ENCODE results near the gene GALNTL6.

GRCh38 chr4:172786039-172786792 is 973.0 kb downstream of the GALNTL6 start:
- no peak for TF ChIP-seq FOXM1 (IDR thresholded peaks at IDR 0.05; ENCODE audit: borderline replicate concordance)
- no peak for TF ChIP-seq CTBP1 (IDR thresholded peaks at IDR 0.05; ENCODE audit: borderline replicate concordance)
- TF ChIP-seq PKNOX1 (IDR thresholded peaks at IDR 0.05), result no peak
- TF ChIP-seq SP1 (IDR thresholded peaks at IDR 0.05), result no peak
